DMS153 treated with DMSO at 0.1 percent for 48 hours (cell line): ENCODE measurements around the gene KMT5C.

ENCODE experiments used
- DNase-seq: peaks from one replicate; lab custom pipeline; 2025; ENCODE audit not compliant: unreplicated experiment; lab: John Stamatoyannopoulos, UW

The KMT5C gene

DNA sequence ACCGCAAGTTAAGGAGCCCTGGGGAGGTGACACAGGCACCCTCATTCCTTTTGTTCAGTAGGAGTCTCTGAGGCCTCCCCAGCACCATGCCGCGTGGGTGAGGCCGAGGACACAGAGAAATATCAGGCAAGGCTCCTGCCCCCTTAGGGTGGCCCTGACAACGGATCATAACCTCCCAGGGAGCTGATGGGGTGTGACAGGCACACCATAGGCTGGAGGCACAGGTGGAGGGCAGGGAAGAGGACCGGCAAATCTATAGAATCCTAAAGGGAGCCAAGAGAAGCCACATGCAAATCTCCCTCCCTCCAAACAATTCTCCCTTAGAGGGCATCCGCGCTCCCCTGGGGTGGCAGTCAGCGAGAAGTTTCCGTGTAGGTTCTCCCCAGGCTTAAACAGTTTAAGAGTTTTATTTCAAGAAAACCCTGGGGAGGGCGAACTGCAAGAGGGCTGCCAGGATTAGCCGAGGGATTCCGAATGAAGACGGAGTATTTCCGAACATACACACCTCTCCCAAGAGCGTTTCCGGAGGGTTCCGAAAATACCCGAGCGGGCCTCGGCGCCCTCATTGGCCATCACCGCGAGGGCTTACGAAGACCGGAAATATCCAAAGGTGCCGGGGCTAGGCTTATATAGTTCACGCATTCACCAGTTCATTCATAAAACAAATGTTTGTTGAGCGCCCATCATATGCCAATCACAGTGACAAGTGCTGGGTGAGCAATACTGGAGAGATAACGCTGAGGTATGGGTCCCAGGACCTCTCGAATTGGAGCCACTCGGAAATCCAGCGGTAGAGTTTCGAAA is 45.4 kb downstream of the KMT5C start:
- peak; percentile 92 for DNase-seq

DNA sequence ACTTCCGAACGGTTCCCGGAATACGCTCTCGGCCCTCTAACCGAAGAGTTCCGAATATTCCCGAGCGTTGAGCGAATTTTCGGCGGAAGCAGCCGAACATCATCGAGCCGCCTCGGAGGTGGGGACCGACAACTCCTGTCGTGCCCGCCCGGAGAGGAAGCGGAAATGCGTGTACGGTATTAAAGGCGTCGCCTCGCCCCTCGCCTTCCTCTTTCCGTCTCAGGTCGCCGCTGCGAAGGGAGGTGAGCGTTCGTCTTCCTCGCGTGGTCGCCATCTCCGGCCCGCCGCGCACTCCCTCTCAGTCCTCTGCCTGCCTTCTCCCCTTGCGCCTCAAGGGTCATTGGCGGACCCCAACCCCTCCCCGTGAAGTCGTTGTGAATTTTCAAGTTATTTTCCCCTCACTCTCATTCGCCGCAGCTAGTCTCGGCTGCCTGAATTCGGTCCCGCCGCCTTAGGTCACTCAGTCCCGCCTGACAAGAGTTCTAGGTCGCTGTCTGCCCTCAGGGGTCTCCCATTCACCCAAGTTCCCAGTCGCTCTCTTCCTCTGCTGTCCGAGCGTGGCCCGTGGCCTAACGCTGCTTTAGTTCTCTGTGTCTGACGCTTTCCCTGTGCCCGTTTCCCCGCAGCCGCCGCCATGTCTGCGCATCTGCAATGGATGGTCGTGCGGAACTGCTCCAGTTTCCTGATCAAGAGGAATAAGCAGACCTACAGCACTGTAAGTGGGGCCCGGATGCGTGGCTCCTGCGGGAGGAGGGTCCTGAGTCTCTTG is 46.2 kb downstream of the KMT5C start, which contains the start of gene RPL28:
Gene RPL28, plus strand, starts transcription at position 209 of the 769 bp plus-strand sequence. Its CDS starts 426 bp downstream, at position 635.
- DNase-seq, result peak; percentile 96

DNA sequence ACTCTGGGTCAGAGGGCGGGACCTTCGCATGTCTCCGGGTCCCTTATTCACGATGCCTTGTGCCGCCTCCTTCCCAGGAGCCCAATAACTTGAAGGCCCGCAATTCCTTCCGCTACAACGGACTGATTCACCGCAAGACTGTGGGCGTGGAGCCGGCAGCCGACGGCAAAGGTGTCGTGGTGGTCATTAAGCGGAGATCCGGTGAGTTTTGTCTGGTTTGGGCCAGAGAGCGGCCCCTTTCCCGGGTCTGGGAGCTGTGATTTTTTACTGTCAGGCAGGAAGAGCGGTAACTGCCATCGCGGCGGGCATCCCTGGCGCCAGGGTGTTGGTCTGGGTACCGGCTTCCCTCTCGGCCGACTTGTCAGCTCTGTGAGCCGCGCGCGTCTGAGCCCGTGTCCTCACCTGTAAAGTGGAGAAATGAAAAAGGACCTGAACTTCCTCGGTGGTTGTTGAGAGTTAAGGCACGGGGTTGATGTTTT is 46.9 kb downstream of the KMT5C start:
- DNase-seq, result no peak

DNA sequence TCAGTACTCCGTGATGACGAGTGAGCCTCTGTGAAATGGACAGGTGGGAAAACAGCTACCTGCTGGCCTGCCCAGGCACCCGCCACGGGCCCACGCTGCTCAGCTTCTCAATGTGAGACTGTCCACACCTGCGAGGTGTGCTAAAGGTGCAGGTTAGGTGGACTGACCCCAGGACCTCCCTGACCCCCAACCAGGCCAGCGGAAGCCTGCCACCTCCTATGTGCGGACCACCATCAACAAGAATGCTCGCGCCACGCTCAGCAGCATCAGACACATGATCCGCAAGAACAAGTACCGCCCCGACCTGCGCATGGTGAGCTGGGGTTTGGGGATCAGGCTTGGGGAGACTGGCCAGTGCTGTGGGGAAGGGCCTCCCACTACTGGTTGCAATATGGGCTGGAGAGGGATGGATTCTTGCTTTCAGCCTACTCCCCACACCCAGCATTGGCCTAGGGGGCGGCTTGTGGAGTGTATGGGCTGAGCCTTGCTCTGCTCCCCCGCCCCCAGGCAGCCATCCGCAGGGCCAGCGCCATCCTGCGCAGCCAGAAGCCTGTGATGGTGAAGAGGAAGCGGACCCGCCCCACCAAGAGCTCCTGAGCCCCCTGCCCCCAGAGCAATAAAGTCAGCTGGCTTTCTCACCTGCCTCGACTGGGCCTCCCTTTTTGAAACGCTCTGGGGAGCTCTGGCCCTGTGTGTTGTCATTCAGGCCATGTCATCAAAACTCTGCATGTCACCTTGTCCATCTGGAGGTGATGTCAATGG is 48.2 kb downstream of the KMT5C start:
- no peak for DNase-seq

DNA sequence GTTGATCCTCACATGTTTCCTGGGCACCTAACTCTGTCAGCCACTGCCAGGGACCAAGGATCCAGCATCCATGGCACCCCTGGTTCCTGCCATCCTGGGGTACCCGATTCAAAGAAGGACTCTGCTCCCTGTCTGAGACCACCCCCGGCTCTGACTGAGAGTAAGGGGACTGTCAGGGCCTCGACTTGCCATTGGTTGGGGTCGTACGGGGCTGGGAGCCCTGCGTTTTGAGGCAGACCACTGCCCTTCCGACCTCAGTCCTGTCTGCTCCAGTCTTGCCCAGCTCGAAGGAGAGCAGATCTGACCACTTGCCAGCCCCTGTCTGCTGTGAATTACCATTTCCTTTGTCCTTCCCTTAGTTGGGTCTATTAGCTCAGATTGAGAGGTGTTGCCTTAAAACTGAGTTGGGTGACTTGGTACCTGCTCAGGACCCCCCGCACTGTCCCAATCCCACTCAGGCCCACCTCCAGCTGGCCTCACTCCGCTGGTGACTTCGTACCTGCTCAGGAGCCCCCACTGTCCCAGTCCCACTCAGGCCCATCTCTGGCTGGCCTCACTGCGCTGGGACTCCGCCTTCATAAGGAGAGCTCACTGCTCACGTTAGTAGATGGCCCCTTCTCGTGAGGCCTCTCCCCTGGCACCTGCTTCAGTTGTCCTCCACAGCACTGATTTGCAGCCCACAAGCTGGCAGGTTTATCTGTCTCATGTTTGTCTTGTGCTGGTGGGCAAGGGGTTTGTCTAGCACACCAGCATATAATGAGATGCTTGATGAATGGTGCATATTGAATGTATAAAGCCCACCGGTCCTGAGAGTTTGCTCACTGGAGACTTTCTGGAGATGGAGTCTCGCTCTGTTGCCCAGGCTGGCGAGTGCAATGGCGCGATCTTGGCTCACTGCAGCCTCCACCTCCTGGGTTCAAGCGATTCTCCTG is 50.0 kb downstream of the KMT5C start:
- DNase-seq, result no peak

DNA sequence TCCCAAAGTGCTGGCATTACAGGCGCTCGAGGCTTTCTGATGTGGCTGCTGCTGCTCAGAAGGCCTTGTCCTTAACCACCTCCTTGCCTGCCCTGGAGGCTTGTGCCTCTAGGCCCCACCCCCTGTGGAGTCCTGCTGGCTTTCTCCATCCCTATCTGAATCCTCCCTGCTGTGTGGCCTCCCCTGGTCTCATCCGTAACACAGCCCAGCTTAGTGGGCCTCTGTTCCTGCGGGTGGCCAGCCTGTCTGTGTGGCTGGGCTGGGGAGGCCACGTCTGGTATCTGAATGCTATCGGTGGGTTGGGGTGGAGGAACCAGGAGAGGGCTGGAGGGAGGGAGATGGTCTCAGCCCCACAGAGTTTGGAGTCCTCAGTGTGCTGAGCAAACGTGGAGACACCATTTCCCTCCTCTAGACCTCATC is 50.8 kb downstream of the KMT5C start:
- no peak for DNase-seq

DNA sequence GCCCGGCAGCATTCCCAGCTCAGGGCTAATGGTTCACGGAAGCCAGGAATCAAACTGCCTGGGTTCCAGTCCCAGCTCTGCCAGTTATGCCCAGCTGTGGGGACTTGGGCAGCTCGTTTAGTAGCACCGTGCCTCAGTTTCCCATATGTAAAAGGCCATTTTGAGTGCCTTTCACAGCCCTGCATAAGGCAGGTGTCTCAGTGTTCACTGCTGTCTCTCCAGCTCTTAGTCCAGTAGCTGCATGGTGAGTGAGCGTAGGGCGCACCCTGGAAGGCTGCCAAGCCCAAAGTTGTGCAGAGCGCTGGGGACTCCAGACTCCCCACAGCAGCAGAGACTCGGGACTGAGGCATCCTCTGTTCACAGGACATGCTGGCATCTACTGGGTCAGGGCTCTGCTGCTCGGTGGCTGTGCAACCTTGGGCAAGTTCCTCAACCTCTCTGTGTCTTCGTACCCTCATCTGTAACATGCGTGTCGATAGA is 51.6 kb downstream of the KMT5C start:
- DNase-seq, result no peak

DNA sequence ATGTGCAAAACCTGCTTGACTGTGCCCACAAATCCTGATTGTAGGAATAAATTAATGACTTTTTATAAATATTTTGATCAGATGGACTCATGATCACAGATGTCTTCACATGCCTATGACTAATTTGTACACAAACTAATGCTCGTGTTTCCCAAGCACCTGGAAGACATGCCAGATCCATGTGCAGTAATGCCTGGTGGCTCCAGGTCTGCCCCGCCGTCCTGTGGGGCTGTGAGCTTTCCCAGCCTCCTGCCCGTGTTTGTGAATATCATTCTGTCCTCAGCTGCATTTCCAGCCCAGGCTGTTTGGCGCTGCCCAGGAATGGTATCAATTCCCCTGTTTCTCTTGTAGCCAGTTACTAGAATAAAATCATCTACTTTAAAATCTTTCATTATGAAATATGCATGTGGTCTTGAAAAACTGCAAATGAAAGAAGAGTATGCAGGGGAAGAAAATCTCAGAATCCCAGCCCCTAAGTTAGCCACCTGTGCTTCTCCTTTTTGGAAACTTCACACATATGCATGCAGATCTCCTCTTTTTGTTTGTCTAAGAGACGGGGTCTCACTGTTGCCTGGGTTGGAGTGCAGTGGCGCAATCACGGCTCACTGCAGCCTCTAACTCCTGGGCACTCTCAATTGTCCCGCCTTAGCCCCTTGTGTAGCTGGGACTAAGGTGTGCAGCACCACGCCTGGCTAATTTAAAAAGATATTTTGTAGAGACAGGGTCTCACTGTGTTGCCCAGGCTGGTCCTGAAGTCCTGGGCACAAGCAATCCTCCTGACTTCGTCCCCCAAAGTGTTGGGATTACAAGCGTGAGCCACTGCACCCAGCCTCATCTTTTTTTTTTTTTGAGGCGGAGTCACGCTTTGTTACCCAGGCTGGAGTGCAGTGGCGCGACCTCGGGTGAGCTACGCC is 52.3 kb downstream of the KMT5C start:
- no peak for DNase-seq

DNA sequence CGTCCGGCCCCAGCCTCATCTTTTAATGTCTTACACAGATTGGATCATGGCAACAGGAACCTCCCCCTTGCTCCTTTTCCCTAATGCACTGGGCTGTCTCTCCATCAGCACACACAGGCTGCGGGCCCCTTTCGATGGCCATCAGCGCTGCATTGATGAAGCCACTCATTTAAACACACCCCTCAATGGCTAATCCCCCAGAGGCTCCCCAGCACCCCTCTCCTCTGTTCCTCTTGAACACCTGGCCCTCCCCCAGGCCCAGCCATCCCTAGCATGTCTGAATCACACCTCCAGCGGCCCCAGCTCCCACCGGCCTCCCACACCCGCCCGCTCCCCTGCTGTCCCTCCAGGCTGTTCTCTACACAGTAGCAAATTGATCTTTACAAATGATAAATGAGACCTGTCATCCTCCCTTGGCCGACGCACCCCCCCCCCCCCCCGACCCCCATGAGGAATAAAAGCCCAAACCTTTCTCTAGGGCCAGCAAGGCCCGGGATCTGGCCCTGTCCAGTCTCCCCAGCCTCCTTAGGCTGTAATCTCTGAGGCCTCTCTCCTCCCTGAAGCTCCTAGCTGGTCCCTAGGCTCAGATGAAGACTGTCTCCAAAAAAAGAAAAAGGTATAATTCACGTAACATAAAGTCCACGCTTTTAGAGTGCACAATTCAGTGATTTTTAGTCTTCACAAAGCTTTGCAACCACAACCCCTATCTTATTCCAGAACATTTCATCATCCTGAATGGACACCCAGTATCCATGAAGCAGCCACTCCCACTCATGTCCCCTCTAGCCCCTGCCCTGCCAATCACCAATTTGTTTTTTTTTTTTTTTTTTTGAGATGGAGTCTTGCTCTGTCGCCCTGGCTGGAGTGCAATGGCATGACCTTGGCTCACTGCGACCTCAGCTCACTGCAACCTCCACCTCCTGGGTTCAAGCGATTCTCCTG is 53.4 kb downstream of the KMT5C start:
- DNase-seq, result no peak
